Prostate gland (tissue), 2 donors: ENCODE measurements around the gene PRAMEF14.
"Not testable (repeated sequence)": the region's sequence is repeated elsewhere in the genome, so short reads cannot be mapped to it uniquely, and the experiment has no call there.

Experiments
- POLR2A ChIP-seq: fragments of 450-650 bp; IDR thresholded peaks from one replicate; pipeline ENCODE4 v1.6.1; 2016; ENCODE audit warnings: antibody characterized with exemption, mild to moderate bottlenecking
- POLR2AphosphoS5 ChIP-seq: sonication (generic); formaldehyde crosslinking; IDR thresholded peaks from one replicate; pipeline ENCODE4 v1.6.1; 2017; ENCODE audit warnings: antibody characterized with exemption
- TF ChIP-seq, protein P1 (sequence below), 4 experiments: fragments of 200-600 bp in 2 of 4; fragments of 450-650 bp in 2 of 4; sonication (generic) in 2 of 4; IDR thresholded peaks; 1 replicate in 3 of 4; 2 replicates in 1 of 4; pipeline ENCODE4 v1.5.1; 2016 to 2019; ENCODE audit warnings: antibody characterized with exemption in 4 of 4, mild to moderate bottlenecking in 2 of 4, moderate library complexity in 2 of 4

DNA sequence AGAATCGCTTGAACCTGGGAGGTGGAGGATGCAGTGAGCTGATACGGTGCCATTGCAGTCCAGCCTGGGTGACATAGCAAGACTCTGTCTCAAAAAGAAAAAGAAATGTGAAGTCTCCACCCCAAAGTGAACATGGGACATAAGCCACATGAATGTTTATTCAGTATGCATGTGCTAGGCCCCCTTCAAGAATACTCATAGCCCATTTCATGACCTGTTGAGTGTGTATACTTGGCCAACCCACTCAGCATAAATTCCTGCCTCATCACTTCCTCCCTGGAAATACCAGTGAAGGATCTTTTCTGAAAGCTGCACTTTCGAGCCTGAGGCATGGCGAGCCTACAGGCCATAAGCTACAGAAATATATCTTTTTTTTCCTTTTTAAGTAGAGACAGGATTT lies 18.0 kb upstream of the PRAMEF14 start:
- TF ChIP-seq, protein P1, sequence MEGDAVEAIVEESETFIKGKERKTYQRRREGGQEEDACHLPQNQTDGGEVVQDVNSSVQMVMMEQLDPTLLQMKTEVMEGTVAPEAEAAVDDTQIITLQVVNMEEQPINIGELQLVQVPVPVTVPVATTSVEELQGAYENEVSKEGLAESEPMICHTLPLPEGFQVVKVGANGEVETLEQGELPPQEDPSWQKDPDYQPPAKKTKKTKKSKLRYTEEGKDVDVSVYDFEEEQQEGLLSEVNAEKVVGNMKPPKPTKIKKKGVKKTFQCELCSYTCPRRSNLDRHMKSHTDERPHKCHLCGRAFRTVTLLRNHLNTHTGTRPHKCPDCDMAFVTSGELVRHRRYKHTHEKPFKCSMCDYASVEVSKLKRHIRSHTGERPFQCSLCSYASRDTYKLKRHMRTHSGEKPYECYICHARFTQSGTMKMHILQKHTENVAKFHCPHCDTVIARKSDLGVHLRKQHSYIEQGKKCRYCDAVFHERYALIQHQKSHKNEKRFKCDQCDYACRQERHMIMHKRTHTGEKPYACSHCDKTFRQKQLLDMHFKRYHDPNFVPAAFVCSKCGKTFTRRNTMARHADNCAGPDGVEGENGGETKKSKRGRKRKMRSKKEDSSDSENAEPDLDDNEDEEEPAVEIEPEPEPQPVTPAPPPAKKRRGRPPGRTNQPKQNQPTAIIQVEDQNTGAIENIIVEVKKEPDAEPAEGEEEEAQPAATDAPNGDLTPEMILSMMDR (IDR thresholded peaks at IDR 0.05): not testable (repeated sequence)
- not testable (repeated sequence) for TF ChIP-seq POLR2AphosphoS5, POLR2A
